CD14-positive monocyte (primary cell): ENCODE data around the gene UBE2O. TPM values are rescaled to one million over a fixed set of nuclear protein-coding genes. Genes with fewer than 3 reads are reported as not detected.

ENCODE experiments used
- DNase-seq, 3 donors: peaks; one replicate each; pipeline ENCODE4 v3.0.0-alpha.2; 2011 to 2022
- H2AFZ ChIP-seq: 2 replicates; pipeline ENCODE4 v1.6.0; 2012; ENCODE audit warnings: mild to moderate bottlenecking, low read depth, low read length, inconsistent platforms; ENCODE audit not compliant: insufficient read depth, poor library complexity, severe bottlenecking
- H3K27ac ChIP-seq, 2 donors: 1 replicate in 1 of 2; 2 replicates in 1 of 2; pipeline ENCODE4 v1.5.1; 2012 to 2013; ENCODE audit warnings: low read length in 2 of 2, control low read depth in 1 of 2, inconsistent platforms in 1 of 2, low read depth in 1 of 2, mild to moderate bottlenecking in 1 of 2
- H3K27me3 ChIP-seq, 2 donors: one replicate each; pipeline versions ENCODE4 v1.6.0 to v1.6.1; 2011 to 2013; ENCODE audit warnings: low read length in 2 of 2; ENCODE audit not compliant: control insufficient read depth in 2 of 2, insufficient read depth in 2 of 2
- H3K36me3 ChIP-seq, 2 donors: replicated peaks in 1 of 2; 1 replicate in 1 of 2; 2 replicates in 1 of 2; pipeline versions ENCODE4 v1.5.1 to v1.6.1; 2012 to 2013; ENCODE audit warnings: low read length in 2 of 2, control low read depth in 1 of 2, inconsistent platforms in 1 of 2, mild to moderate bottlenecking in 1 of 2; ENCODE audit not compliant: insufficient read depth in 2 of 2, control insufficient read depth in 1 of 2
- H3K4me1 ChIP-seq, 2 donors: 1 replicate in 1 of 2; 2 replicates in 1 of 2; pipeline versions ENCODE4 v1.5.1 to v1.6.1; 2012 to 2013; ENCODE audit warnings: low read length in 2 of 2, control low read depth in 1 of 2, inconsistent platforms in 1 of 2, mild to moderate bottlenecking in 1 of 2, moderate library complexity in 1 of 2; ENCODE audit not compliant: insufficient read depth in 2 of 2, control insufficient read depth in 1 of 2
- H3K4me2 ChIP-seq: replicated peaks from 2 replicates; pipeline ENCODE3; 2012; ENCODE audit warnings: low read length, moderate library complexity, mild to moderate bottlenecking; ENCODE audit not compliant: poor library complexity, severe bottlenecking; ENCODE audit errors: extremely low read depth
- H3K4me3 ChIP-seq, 3 experiments: fragments of 200-600 bp in 1 of 3; sonication (generic) in 1 of 3; replicated peaks in 1 of 3; 1 replicate in 2 of 3; 2 replicates in 1 of 3; pipeline ENCODE4 v1.5.1; 2011 to 2013; ENCODE audit warnings: low read length in 3 of 3, mild to moderate bottlenecking in 3 of 3, control low read depth in 2 of 3, low read depth in 2 of 3, inconsistent platforms in 1 of 3, moderate library complexity in 1 of 3
- H3K79me2 ChIP-seq: 2 replicates; pipeline ENCODE4 v1.6.0; 2012; ENCODE audit warnings: mild to moderate bottlenecking, control low read depth, inconsistent platforms, low read length, moderate library complexity; ENCODE audit not compliant: insufficient read depth
- H3K9ac ChIP-seq: 2 replicates; pipeline ENCODE4 v1.6.0; 2017; ENCODE audit warnings: low read length, mild to moderate bottlenecking; ENCODE audit not compliant: insufficient read depth, poor library complexity, severe bottlenecking
- H3K9me3 ChIP-seq, 2 donors: replicated peaks in 1 of 2; 1 replicate in 1 of 2; 2 replicates in 1 of 2; pipeline versions ENCODE4 v1.5.1 to v1.6.1; 2012 to 2013; ENCODE audit warnings: low read length in 2 of 2, control low read depth in 1 of 2; ENCODE audit not compliant: control insufficient read depth in 1 of 2, insufficient read depth in 1 of 2
- H4K20me1 ChIP-seq: 2 replicates; pipeline ENCODE4 v1.6.0; 2012; ENCODE audit warnings: mild to moderate bottlenecking, low read length, control low read depth, moderate library complexity; ENCODE audit not compliant: insufficient read depth
- H3K27ac Mint-ChIP-seq, 7 donors: one replicate each; pipeline ENCODE4 v1.8.0; 2020; ENCODE audit warnings: mild to moderate bottlenecking in 7 of 7, mixed read lengths in 7 of 7, moderate library complexity in 6 of 7, inconsistent platforms in 2 of 7
- H3K27me3 Mint-ChIP-seq, 3 donors: one replicate each; pipeline ENCODE4 v1.8.0; 2021 to 2022; ENCODE audit warnings: low read depth in 3 of 3, mild to moderate bottlenecking in 3 of 3, mixed read lengths in 3 of 3, moderate library complexity in 3 of 3, inconsistent platforms in 1 of 3
- H3K36me3 Mint-ChIP-seq, 2 donors: one replicate each; pipeline ENCODE4 v1.8.0; 2020; ENCODE audit warnings: mixed read lengths in 2 of 2, inconsistent platforms in 1 of 2, mild to moderate bottlenecking in 1 of 2
- H3K4me1 Mint-ChIP-seq: one replicate; pipeline ENCODE4 v1.8.0; 2020; ENCODE audit warnings: mild to moderate bottlenecking, mixed read lengths
- H3K4me3 Mint-ChIP-seq, 2 donors: one replicate each; pipeline ENCODE4 v1.8.0; 2020; ENCODE audit warnings: mild to moderate bottlenecking in 2 of 2, mixed read lengths in 2 of 2, moderate library complexity in 1 of 2
- H3K9me3 Mint-ChIP-seq, 7 donors: one replicate each; pipeline ENCODE4 v1.8.0; 2020 to 2022; ENCODE audit warnings: mixed read lengths in 7 of 7, mild to moderate bottlenecking in 6 of 7, moderate library complexity in 6 of 7, inconsistent platforms in 2 of 7
- WGBS: methylation state at CpG from one replicate; pipeline ENCODE4 v1.1.5; 2013; ENCODE audit warnings: missing lambda C conversion rate; ENCODE audit not compliant: insufficient coverage; 5-methylcytosine and 5-hydroxymethylcytosine counted together
- intact Hi-C, 2 donors: fragments of 100-400 bp; cut with micrococcal nuclease; formaldehyde crosslinking; loops; one replicate each; pipeline versions ENCODE4 v1.15.0 to v1.15.1; 2023
- polyA plus RNA-seq, 3 donors: library from polyadenylated mRNA; depleted of rRNA in 1 of 3; unstranded in 2 of 3; stranded (reverse) in 1 of 3; fragments of 300-500 nt in 2 of 3; fragments of >200 nt in 1 of 3; fragmentation: Illumina TruSeq in 2 of 3; gene quantifications; 1 replicate in 2 of 3; 2 replicates in 1 of 3; pipeline ENCODE4 v1.2.3, GENCODE V29; 2012 to 2021
- TF ChIP-seq, protein P1 (sequence below): fragments of 200-600 bp; IDR thresholded peaks from one replicate; pipeline ENCODE4 v1.8.0; 2022; ENCODE audit warnings: antibody characterized with exemption, mild to moderate bottlenecking

UBE2O gene
- polyA plus RNA-seq, 3 donors = 1.3 to 15.1 (median 4.5) TPM

- Histone ChIP-seq H3K4me3 (no peak overlapping the region), H3K27me3 (no peaks in the 10 kb centered on the region), H3K9ac (no peak overlapping the region), H2AFZ (no peak overlapping the region), H3K36me3 (no peaks in the 10 kb centered on the region), H3K27ac (no peak overlapping the region), H3K4me2 (no peak overlapping the region), H4K20me1 (peaks cover 73% of the 10 kb centered on the region), H3K4me1 (no peaks in the 10 kb centered on the region), H3K79me2 (peaks cover 40% of the 10 kb centered on the region), H3K9me3 (no peaks in the 10 kb centered on the region)
- peaks cover 21% of the 10 kb centered on the region for H3K4me1 Mint-ChIP-seq
- intact Hi-C loops = no loop called here
- peaks cover 0 to 1% (median 0%) of the 10 kb centered on the region in 3 donors for H3K27me3 Mint-ChIP-seq
- 100% methylated on average over 1 of the region's 2 CpGs for WGBS
- no peak overlapping the region for H3K4me3 Mint-ChIP-seq
- H3K36me3 Mint-ChIP-seq = peaks cover 10 to 15% of the 10 kb centered on the region in 2 donors
- no peaks in the 10 kb centered on the region for H3K9me3 Mint-ChIP-seq
- TF ChIP-seq, protein P1, sequence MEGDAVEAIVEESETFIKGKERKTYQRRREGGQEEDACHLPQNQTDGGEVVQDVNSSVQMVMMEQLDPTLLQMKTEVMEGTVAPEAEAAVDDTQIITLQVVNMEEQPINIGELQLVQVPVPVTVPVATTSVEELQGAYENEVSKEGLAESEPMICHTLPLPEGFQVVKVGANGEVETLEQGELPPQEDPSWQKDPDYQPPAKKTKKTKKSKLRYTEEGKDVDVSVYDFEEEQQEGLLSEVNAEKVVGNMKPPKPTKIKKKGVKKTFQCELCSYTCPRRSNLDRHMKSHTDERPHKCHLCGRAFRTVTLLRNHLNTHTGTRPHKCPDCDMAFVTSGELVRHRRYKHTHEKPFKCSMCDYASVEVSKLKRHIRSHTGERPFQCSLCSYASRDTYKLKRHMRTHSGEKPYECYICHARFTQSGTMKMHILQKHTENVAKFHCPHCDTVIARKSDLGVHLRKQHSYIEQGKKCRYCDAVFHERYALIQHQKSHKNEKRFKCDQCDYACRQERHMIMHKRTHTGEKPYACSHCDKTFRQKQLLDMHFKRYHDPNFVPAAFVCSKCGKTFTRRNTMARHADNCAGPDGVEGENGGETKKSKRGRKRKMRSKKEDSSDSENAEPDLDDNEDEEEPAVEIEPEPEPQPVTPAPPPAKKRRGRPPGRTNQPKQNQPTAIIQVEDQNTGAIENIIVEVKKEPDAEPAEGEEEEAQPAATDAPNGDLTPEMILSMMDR = no peak
- peak overlapping the region in 1 of 7 donors; percentile 11 for H3K27ac Mint-ChIP-seq
- DNase-seq = no peak
Observed at GRCh38 chr17:76431509-76431908, 21.4 kb downstream of the UBE2O start.

- intact Hi-C loops = no loop called here
- DNase-seq = no peak
- no peaks in the 10 kb centered on the region for H3K27me3 ChIP-seq
- no peaks in the 10 kb centered on the region for H3K4me1 ChIP-seq
- TF ChIP-seq, protein P1 = no peak
- H3K4me2 ChIP-seq = no peak overlapping the region
- no CpG with 5 or more reads among the region's 1 CpG for WGBS
- no peaks in the 10 kb centered on the region for H3K36me3 ChIP-seq
- no peaks in the 10 kb centered on the region for H3K9me3 ChIP-seq
- no peak overlapping the region for H3K4me3 Mint-ChIP-seq
- peaks cover 18% of the 10 kb centered on the region for H3K4me1 Mint-ChIP-seq
- no peak overlapping the region for H3K9ac ChIP-seq
- H3K36me3 Mint-ChIP-seq = peaks cover 5 to 8% of the 10 kb centered on the region in 2 donors
- no peaks in the 10 kb centered on the region for H3K27me3 Mint-ChIP-seq
- H3K4me3 ChIP-seq = no peak overlapping the region
- no peaks in the 10 kb centered on the region for H3K9me3 Mint-ChIP-seq
- H3K79me2 ChIP-seq = peaks cover 31% of the 10 kb centered on the region
- no peak overlapping the region for H3K27ac Mint-ChIP-seq
- H4K20me1 ChIP-seq = peaks cover 52% of the 10 kb centered on the region
- no peak overlapping the region for H2AFZ ChIP-seq
- H3K27ac ChIP-seq = no peak overlapping the region
Observed at GRCh38 chr17:76428511-76428910, 24.4 kb downstream of the UBE2O start.
